GM18868 (cell line): ENCODE data around the gene PCSK2.
"Not testable (repeated sequence)": the region's sequence is repeated elsewhere in the genome, so short reads cannot be mapped to it uniquely, and the experiment has no call there.

Experiments used
- ATAC-seq: cut with Tn5 transposase; IDR thresholded peaks from one replicate; pipeline ENCODE4 v1.9.1; 2021; ENCODE audit warnings: mild to moderate bottlenecking, moderate library complexity; ENCODE audit not compliant: unreplicated experiment

Gene PCSK2, protein sequence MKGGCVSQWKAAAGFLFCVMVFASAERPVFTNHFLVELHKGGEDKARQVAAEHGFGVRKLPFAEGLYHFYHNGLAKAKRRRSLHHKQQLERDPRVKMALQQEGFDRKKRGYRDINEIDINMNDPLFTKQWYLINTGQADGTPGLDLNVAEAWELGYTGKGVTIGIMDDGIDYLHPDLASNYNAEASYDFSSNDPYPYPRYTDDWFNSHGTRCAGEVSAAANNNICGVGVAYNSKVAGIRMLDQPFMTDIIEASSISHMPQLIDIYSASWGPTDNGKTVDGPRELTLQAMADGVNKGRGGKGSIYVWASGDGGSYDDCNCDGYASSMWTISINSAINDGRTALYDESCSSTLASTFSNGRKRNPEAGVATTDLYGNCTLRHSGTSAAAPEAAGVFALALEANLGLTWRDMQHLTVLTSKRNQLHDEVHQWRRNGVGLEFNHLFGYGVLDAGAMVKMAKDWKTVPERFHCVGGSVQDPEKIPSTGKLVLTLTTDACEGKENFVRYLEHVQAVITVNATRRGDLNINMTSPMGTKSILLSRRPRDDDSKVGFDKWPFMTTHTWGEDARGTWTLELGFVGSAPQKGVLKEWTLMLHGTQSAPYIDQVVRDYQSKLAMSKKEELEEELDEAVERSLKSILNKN

DNA sequence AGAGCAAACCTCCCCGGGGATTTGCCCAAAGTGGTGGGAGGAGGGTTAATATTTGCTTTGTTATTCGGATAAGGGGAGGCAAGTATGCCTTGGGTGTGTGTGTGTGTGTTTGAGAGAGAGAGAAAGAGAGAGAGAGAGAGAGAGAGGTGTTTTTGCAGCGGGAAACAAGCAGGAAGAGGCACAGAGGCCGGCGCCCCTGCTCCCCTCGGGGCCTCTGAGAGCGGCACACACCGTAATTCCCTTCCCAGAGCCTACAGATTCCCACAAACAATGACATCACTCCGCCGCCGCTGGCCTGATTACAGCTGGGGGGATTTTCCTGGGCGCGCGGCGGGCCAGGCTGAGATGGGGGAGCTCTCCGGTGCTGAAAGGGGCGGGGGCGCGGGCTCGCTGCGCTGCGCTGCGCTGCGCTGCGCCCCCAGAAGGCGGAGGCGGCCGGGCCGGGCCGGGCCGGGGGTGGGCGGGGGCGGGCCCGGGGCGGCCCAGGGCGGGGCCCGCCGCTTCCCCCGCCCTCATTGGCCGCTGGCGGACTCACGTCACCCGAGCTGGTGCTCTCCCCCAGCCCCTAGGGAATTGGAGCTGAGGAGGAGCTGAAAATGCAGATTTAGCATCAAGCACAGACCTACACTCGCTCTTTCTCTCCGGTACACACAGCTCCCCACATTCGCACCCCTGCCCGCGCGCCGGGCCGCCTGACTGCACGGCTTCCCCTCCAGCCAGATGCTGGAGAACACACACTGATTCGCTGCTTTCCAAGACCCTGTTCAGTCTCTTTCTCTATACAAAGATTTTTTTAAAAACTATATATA is at the start of gene PCSK2:
PCSK2 (plus strand) TSS at position 631 of the 809 bp plus-strand sequence. CDS start 266 bp downstream, outside the sequence.
- ATAC-seq = no peak

DNA sequence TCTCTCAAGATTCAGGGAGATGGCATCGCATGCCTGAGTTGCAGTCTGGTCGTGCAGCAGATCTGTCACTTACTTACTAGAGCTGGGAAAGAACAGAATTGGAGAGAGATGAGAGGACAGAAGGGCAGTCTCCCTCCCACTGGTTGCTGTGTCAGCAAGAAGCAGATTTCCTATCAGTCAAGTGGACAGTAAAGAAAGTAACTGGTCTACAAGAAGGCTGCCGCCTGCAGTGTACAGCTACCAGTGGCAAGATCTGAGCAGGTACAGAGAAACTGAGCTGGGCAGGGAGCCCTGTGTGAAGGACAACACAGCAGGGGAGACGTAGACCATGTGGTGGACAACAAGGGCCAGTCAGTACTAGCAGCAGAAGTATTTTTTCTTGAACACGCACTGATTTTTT is 49.5 kb upstream of the PCSK2 start:
- no peak for ATAC-seq

DNA sequence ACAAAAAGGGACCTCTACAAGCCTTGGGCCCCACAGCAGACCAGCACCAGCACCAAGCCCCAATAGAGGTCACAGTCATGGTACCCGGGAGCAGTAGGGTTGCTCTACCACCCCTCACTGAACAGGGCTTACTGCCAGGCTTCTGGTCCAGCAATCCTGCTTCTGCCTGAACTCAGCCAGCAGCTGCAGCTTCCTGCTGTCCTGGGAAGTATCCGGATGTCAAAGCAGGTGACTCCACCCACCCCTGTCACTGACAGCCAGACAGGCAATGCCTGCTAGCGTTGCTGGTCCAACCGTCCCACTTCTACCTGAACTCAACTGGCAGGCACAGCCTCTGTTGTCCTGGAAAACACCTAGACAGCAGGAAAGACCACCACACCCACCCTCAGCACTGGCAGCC is 47.0 kb upstream of the PCSK2 start:
- no peak for ATAC-seq

- ATAC-seq = no peak
Observed at GRCh38 chr20:17189976-17190695, 36.7 kb upstream of the PCSK2 start.

- ATAC-seq = no peak
Observed at GRCh38 chr20:17197041-17197440, 29.8 kb upstream of the PCSK2 start.

DNA sequence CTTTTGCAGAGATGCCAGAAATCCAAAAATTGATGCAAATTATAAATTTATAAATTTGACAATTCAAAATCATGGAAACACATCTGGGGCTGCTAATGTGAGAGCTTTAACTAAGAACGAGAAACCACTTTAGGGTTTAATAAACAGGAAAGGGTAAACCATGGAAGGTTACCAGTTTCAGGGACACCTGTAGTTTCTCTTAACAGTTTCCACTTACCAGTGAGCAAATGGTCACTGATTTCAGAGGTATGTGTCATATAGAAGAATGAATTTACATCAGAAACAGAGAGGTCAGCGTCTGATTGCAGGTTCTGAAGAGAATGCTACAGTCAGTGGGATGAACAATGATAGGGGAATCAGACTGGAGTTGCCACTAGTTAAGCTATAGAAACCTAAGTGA is 24.8 kb upstream of the PCSK2 start:
- no peak for ATAC-seq

GRCh38 chr20:17202673-17203072 is 24.2 kb upstream of the PCSK2 start:
- no peak for ATAC-seq

DNA sequence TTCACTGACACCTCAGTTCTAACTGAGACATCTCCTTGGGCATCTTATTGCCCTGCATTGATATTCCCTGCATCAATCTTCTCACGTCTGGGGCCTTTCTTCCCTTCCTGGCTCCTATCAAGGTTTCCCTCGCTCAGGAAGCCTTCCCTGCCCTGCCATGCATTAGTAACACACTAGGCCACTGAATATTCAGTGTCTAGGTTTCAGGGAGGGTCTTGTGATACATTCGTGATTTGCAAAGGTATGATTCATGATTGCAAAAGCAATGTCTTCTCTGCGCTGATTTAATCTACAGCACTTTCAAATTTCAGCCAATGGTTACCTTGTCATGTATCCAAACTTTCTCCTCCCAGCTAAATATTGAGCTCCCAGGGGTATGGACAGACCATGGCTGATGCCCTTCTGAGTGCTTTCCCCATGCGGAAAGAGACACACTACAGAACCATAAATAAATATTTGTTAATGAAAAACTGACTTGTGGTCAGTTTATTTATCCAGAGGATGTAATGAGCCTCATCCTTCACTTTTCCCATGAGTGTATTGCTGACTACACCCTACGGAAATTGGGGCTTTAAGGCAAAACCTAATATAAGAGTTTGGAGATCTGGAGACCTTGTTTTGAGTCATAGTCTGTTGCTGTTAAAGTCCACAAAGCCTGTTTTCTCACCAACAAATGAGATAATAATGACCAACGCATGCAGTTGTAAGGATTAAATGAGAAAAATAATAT is 21.6 kb upstream of the PCSK2 start:
- ATAC-seq = no peak

DNA sequence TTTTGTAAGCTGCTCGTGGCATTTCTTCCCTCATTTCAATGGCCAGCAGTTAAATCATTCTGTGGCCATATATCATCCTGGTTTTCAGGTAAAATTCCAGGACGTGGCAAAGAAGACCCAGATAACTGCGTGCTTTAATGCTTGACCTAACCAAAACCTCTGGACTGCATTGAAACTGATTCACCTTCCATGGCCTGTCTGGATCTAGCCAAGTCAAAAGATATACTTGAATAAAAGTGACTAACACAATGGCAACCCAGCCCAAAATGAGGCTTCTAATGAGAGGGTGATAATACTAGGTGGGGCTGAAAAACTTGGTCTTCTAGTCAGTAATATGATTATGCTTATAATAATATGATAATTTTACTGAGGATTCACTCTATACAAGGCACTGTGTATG is 16.5 kb upstream of the PCSK2 start:
- ATAC-seq = no peak

GRCh38 chr20:17210983-17211382 is 15.9 kb upstream of the PCSK2 start:
- no peak for ATAC-seq

DNA sequence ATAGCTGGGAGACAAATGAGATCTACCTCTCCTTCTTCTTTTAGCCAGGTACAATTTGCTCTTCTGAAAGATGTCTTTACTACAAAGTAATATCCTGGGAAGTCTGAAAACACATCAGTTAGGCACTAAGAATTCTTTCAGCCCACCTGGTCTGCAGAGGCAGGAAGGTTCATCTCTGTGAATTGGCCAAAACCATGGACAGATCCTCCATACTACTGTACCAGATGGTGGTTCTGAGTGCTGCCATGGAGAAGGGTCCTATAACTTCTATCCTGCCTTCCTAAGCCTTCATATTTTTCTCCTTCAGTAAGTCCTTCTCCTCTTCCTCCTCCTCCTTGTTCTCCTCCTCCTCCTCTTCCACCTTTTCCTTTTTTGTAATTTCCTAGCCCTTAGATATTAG is 11.7 kb upstream of the PCSK2 start:
- ATAC-seq = no peak

- ATAC-seq = not testable (repeated sequence)
Observed at GRCh38 chr20:17219856-17220255, 7.0 kb upstream of the PCSK2 start.

GRCh38 chr20:17223553-17223952 is 3.3 kb upstream of the PCSK2 start:
- no peak for ATAC-seq

DNA sequence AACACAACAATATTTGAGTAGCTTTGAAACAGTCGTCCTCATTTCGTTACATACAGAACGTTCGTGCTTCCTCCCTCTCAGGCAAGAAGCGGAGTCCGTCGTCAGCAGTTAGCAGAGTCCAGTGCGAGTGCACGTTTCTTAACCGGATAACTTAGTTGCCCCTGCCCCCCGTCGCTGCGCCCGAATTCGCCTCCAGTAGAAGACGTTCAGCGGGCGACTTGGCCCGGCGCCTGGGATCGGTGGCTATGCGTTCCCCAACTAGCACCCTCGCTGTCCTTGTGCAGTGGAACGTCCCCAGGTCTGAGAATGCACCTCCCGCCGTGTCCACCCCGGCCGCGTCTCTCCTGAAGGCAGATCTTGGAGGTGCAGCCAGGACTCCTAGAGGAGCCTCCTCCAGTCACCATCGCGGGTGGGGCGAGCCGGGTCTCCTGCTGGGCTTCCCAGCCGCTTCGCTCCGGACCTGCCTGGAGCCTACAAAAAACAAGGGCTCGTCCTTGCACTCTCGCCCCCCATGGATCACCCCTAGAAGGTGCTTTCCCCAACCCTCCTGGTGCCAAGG is 910 bp upstream of the PCSK2 start:
- ATAC-seq = no peak

GRCh38 chr20:17227219-17227575 is 357 bp downstream of the PCSK2 start:
- ATAC-seq = no peak

DNA sequence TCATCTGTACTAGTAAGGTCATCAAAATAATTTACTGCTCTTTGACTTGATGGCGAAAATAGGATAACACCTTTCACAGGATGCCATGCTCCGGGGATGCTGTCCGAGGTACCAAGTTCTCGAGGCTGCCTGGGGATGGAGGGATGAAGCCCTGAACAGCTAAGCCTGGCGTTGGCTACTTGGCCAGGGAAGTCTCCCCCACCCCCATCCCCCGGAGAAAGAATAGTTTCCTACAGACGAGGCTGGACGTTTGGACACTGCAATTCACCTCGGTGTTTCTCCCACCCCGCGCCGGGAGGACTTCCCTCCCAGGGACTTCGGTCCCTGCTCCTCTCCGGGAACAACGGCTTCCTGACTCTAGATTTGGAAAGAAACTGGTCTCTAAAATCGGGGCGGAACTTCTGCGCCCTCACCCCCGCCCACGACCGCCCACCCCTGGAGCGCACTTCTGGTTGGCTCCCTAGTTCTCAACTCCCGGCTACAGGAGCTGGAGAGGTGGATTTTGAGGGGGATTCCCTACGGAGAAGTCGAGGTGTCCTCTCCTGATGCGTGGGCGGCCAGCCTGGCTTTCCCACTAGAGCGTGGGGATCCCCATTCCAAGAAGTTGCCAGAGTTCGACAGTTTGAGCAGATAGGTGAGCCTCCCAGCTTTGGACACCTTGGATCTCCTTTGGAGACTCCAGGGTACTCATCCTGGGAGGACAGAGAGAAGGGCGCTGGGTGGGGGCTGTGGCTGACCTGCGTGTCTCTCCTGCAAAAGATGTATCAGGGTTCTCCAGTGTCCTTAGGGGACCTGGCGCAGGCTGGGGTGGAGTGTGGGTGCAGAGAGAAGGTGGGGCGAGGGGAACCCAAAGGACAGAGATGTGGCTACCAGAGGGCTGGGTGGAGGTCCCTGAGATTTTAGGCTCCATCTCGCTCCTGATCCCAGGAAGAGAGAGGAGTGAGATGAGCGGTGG is 1.1 kb downstream of the PCSK2 start:
- ATAC-seq = no peak

DNA sequence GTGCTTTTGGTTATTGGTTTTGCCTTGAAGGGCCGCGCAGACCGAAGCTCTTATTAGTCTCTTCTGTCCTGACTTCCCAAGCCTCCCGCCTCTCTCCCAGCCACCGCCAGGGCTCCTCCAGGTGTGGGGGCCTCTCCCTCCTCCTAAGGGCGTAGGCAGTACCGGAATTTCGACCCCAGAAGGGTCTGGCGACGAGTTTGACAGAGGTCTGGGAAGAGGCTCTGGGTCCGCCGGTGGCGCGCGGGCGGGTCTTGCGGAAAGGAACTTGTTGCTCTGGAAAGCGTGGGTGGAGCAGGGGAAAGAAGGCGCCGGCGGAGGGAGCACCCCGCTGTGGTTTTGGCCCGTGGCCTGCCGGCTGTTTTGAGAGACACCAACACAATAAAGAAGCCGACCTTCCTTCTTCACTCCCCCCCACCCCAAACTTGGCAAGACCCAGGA is 1.8 kb downstream of the PCSK2 start:
- ATAC-seq = no peak

GRCh38 chr20:17229256-17229655 is 2.4 kb downstream of the PCSK2 start:
- no peak for ATAC-seq

GRCh38 chr20:17233626-17234025 is 6.8 kb downstream of the PCSK2 start:
- no peak for ATAC-seq
